Keratinocyte (primary cell): Measurements from ENCODE around the gene FJX1.

Experiments
- EZH2 ChIP-seq: IDR thresholded peaks from one replicate; pipeline ENCODE4 v1.6.1; 2012; ENCODE audit warnings: inconsistent platforms, mild to moderate bottlenecking, low read length, moderate library complexity
- TF ChIP-seq, protein P1 (sequence below), 3 experiments: IDR thresholded peaks in 1 of 3; conservative IDR thresholded peaks in 1 of 3; optimal IDR thresholded peaks in 1 of 3; 2 replicates in 2 of 3; 3 replicates in 1 of 3; pipeline versions ENCODE3 to v1.5.1; 2011; ENCODE audit warnings: low read length in 3 of 3, mild to moderate bottlenecking in 3 of 3, moderate library complexity in 2 of 3, control low read depth in 1 of 3, inconsistent platforms in 1 of 3; ENCODE audit not compliant: insufficient read depth in 2 of 3; ENCODE audit errors: extremely low read depth in 1 of 3

GRCh38 chr11:35664977-35665441 is 46.7 kb downstream of the FJX1 start:
- TF ChIP-seq, protein P1, sequence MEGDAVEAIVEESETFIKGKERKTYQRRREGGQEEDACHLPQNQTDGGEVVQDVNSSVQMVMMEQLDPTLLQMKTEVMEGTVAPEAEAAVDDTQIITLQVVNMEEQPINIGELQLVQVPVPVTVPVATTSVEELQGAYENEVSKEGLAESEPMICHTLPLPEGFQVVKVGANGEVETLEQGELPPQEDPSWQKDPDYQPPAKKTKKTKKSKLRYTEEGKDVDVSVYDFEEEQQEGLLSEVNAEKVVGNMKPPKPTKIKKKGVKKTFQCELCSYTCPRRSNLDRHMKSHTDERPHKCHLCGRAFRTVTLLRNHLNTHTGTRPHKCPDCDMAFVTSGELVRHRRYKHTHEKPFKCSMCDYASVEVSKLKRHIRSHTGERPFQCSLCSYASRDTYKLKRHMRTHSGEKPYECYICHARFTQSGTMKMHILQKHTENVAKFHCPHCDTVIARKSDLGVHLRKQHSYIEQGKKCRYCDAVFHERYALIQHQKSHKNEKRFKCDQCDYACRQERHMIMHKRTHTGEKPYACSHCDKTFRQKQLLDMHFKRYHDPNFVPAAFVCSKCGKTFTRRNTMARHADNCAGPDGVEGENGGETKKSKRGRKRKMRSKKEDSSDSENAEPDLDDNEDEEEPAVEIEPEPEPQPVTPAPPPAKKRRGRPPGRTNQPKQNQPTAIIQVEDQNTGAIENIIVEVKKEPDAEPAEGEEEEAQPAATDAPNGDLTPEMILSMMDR (optimal IDR thresholded peaks at IDR 0.05 in 1 of 3, IDR thresholded peaks at IDR 0.05 in 1 of 3, conservative IDR thresholded peaks at IDR 0.05 in 1 of 3; ENCODE audit: extremely low read depth in 1 of 3, insufficient read depth in 2 of 3, low read length in 3 of 3) = no peak
- TF ChIP-seq EZH2 = no peak
